ENCODE data around the gene SHLD1.
"Not testable (repeated sequence)": the region's sequence is repeated elsewhere in the genome, so short reads cannot be mapped to it uniquely, and the experiment has no call there.

DNA sequence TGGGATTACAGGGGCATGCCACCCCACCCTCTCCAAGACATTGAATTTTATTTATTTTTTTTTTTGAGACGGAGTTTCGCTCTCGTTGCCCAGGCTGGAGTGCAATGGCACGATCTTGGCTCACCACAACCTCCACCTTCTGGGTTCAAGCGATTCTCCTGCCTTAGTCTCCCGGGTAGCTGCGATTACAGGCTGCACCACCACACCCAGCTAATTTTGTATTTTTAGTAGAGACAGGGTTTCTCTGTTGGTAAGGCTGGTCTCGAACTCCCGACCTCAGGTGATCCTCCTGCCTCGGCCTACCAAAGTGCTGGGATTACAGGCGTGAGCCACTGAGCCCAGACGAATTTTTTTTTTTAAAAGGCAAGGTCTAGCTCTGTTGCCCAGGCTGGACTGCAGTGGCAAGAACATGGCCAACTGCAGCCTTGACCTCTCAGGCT is 669 bp upstream of the SHLD1 start:
- TF ChIP-seq EZH2 (IDR thresholded peaks at IDR 0.05; ENCODE audit: insufficient read depth, poor library complexity, severe bottlenecking); EZH2phosphoT487 (IDR thresholded peaks at IDR 0.05; ENCODE audit: insufficient read depth, low read depth): not testable (repeated sequence)

Data from GM23248 (cell line).